ENCODE data around the gene SH3TC2. TPM values are rescaled to one million over a fixed set of nuclear protein-coding genes. Genes with fewer than 3 reads are reported as not detected.

SH3TC2 gene
- 1.8 TPM for total RNA-seq

GRCh38 chr5:149063017-149063687 lies at the start of gene SH3TC2:
SH3TC2 (minus strand) TSS chr5:149063062; CDS start chr5:149063022, 40 bp downstream.

Small RNAs within 50 kb of the gene (small RNA-seq; reads per million reads assigned to genes)
- gene MIR584 (ENCODE audit: low replicate concordance) (2.2 reads per million, percentile 90 among the genes with 10 or more reads in this experiment), gene RNU6-732P (ENCODE audit: low replicate concordance) (not detected)

Other genes with a start within 250 kb of the SH3TC2 start
- 3.0 TPM for gene ADRB2, start 236.5 kb downstream of the SH3TC2 start, total RNA-seq
- 5.7 TPM for gene ABLIM3, start 78.4 kb upstream of the SH3TC2 start, total RNA-seq
- 49.8 TPM for gene AFAP1L1, start 208.8 kb upstream of the SH3TC2 start, total RNA-seq

Data from metanephros (tissue), 2 donors.